ENCODE measurements around the gene PDE4D. TPM values are rescaled to one million over a fixed set of nuclear protein-coding genes. Genes with fewer than 3 reads are reported as not detected.

The PDE4D gene
- total and polyA plus RNA-seq, 2 donors (not counting 3 experiments of a cell fraction or from before 2014, with no cell fraction given), result 34.5 to 51.2 TPM

DNA sequence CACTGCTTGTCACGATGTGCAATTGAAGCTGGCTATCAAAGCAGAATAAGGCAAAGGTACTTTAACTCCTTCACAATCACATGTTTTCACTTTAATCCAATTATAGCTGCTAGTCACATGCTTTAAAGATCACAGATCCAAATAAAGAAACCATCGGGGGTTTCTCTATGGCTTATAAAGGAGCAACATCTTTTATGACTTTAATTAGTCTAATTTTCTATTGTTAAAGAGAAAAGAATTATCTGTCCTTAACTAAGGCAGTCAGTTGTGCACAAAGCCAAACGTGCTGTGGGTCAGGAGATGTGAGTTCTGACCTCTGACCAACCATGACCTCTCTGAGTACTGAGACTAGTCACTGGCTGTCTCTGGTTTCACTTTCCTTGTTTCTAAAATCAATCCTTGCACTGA lies 749.6 kb downstream of the PDE4D start:
- FAIRE-seq (no peak), DNase-seq (ENCODE audit: low read depth, low spot score) (no peak)
- Histone ChIP-seq H3K4me1 (ENCODE audit: control insufficient read depth, extremely low read depth, insufficient read depth, low read length) (no peaks in the 10 kb centered on the region), H3K36me3 (ENCODE audit: control insufficient read depth in 2 of 2, extremely low read depth in 1 of 2, insufficient read depth in 2 of 2, low read length in 2 of 2) (no peaks in the 10 kb centered on the region), H4K20me1 (replicated peaks; ENCODE audit: control insufficient read depth, extremely low read depth, insufficient read depth, low read length) (no peaks in the 10 kb centered on the region), H3K9me1 (replicated peaks; ENCODE audit: control insufficient read depth, extremely low read depth, insufficient read depth, low read length) (no peaks in the 10 kb centered on the region), H3K4me2 (ENCODE audit: insufficient read depth, low read length) (no peak overlapping the region), H3K9me3 (replicated peaks; ENCODE audit: control insufficient read depth, insufficient read depth, low read length) (no peaks in the 10 kb centered on the region), H3K9ac (replicated peaks; ENCODE audit: extremely low read depth, insufficient read depth, low read length) (no peak overlapping the region), H3K4me3 (replicated peaks in 1 of 3; ENCODE audit: insufficient read depth in 1 of 3, low read depth in 1 of 3, low read length in 3 of 3) (no peak overlapping the region), H3K27me3 (ENCODE audit: control insufficient read depth in 2 of 2, insufficient read depth in 2 of 2, low read length in 2 of 2) (no peaks in the 10 kb centered on the region), H3K27ac (ENCODE audit: insufficient read depth, low read depth, low read length) (no peak overlapping the region), H3K79me2 (ENCODE audit: control insufficient read depth, insufficient read depth, low read length) (no peaks in the 10 kb centered on the region), H2AFZ (ENCODE audit: low read depth, low read length) (no peak overlapping the region)
- ChIA-PET POLR2A (no interaction called here), CTCF (no interaction called here)
- intact Hi-C loops (cut with micrococcal nuclease), result no loop called here
- dilution Hi-C loops (cut with MboI; ENCODE audit: extremely low pct_ligation_motif_present, low sequenced_read_pairs), result no loop called here
- TF ChIP-seq POLR2A (IDR thresholded peaks at IDR 0.05; ENCODE audit: low read depth, low read length), result no peak
- no peak for TF ChIP-seq POLR2AphosphoS5 (IDR thresholded peaks at IDR 0.05; ENCODE audit: insufficient read depth, low read depth, low read length)
- TF ChIP-seq, protein P1, sequence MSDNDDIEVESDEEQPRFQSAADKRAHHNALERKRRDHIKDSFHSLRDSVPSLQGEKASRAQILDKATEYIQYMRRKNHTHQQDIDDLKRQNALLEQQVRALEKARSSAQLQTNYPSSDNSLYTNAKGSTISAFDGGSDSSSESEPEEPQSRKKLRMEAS (IDR thresholded peaks at IDR 0.05; ENCODE audit: insufficient read depth, insufficient read length), result no peak
- TF ChIP-seq FOS (IDR thresholded peaks at IDR 0.05; ENCODE audit: borderline replicate concordance, insufficient read depth, low read length), result no peak
- TF ChIP-seq, protein P2, sequence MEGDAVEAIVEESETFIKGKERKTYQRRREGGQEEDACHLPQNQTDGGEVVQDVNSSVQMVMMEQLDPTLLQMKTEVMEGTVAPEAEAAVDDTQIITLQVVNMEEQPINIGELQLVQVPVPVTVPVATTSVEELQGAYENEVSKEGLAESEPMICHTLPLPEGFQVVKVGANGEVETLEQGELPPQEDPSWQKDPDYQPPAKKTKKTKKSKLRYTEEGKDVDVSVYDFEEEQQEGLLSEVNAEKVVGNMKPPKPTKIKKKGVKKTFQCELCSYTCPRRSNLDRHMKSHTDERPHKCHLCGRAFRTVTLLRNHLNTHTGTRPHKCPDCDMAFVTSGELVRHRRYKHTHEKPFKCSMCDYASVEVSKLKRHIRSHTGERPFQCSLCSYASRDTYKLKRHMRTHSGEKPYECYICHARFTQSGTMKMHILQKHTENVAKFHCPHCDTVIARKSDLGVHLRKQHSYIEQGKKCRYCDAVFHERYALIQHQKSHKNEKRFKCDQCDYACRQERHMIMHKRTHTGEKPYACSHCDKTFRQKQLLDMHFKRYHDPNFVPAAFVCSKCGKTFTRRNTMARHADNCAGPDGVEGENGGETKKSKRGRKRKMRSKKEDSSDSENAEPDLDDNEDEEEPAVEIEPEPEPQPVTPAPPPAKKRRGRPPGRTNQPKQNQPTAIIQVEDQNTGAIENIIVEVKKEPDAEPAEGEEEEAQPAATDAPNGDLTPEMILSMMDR (IDR thresholded peaks at IDR 0.05; ENCODE audit: extremely low read depth in 1 of 2, insufficient read depth in 1 of 2, low read depth in 1 of 2, low read length in 2 of 2), result no peak
- no peak for TF ChIP-seq JUN (IDR thresholded peaks at IDR 0.05; ENCODE audit: borderline replicate concordance, insufficient read depth, insufficient read length, low read depth)
- TF ChIP-seq EZH2 (IDR thresholded peaks at IDR 0.05; ENCODE audit: borderline replicate concordance, low read depth, low read length, severe bottlenecking), result no peak
- no peak for TF ChIP-seq MYC (IDR thresholded peaks at IDR 0.05; ENCODE audit: low read depth, low read length)
- no peak for TF ChIP-seq GATA2 (IDR thresholded peaks at IDR 0.05; ENCODE audit: insufficient read depth, insufficient read length, low read depth, low read length)
- BruUV-seq (replicated peaks), result no TSS peak

Measured in endothelial cell of umbilical vein (primary cell).